ENCODE results near the gene GLCCI1. TPM values are rescaled to one million over a fixed set of nuclear protein-coding genes. Genes with fewer than 3 reads are reported as not detected.

The GLCCI1 gene
- total RNA-seq, 1 experiment from 2014 or later, result 4.6 TPM

DNA sequence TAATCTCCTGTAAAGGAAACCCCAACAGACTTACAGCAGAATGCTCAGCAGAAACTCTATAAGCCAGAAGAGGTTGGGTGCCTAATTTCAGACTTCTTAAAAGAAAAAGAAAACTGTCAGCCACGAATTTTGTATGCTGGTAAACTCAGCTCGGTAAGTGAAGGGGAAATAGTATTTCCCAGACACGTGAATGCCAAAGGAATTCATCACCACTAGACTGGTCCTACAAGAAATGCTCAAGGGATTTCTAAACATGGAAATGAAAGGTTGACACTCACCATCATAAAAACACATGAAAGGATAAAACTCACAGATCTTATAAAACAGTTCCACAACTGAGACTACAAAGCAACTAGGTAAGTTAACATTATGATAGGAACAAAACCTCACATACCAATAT lies 68.6 kb downstream of the GLCCI1 start:
- CTCF ChIA-PET, result no interaction called here
- no peak overlapping the region for H3K4me3 ChIP-seq (replicated peaks in 1 of 2; ENCODE audit: low read depth in 1 of 2, low read length in 2 of 2)
- no peaks in the 10 kb centered on the region for H4K20me1 ChIP-seq (ENCODE audit: insufficient read depth)
- RAD21 ChIA-PET (ENCODE audit: low non-redundant PET in 1 of 2, low total read pairs in 2 of 2, uncharacterized antibody in 2 of 2, unreplicated experiment in 2 of 2), result no interaction called here
- no peaks in the 10 kb centered on the region for H3K9me3 ChIP-seq (ENCODE audit: control insufficient read depth in 1 of 2, insufficient read depth in 1 of 2, low read depth in 1 of 2, low read length in 2 of 2)
- H3K79me2 ChIP-seq (ENCODE audit: insufficient read depth, low read length), result no peaks in the 10 kb centered on the region
- DNase-seq (ENCODE audit: low read depth, low spot score) (no peak), ATAC-seq (no peak)
- H3K4me1 ChIP-seq (ENCODE audit: control insufficient read depth in 1 of 2, insufficient read depth in 2 of 2, low read length in 2 of 2), result no peaks in the 10 kb centered on the region
- no peaks in the 10 kb centered on the region for H3K27me3 ChIP-seq (ENCODE audit: insufficient read depth, low read length)
- BruUV-seq (replicated peaks), result no TSS peak
- TF ChIP-seq ZFX (IDR thresholded peaks at IDR 0.05) (no peak), EGR1 (IDR thresholded peaks at IDR 0.05; ENCODE audit: low read depth) (no peak), EZH2 (IDR thresholded peaks at IDR 0.05) (no peak), SRF (IDR thresholded peaks at IDR 0.05; ENCODE audit: low read depth) (no peak), CBX3 (IDR thresholded peaks at IDR 0.05; ENCODE audit: low read depth) (no peak), POLR2A (IDR thresholded peaks at IDR 0.05; ENCODE audit: borderline replicate concordance, extremely low read depth, insufficient read depth, insufficient read length) (no peak), YY1 (IDR thresholded peaks at IDR 0.05; ENCODE audit: extremely low read depth, insufficient replicate concordance, low read depth, low read length) (no peak), EZH2phosphoT487 (IDR thresholded peaks at IDR 0.05; ENCODE audit: borderline replicate concordance) (no peak), POLR2AphosphoS5 (IDR thresholded peaks at IDR 0.05; ENCODE audit: low read depth, low read length) (no peak), SP1 (IDR thresholded peaks at IDR 0.05; ENCODE audit: low read depth) (no peak), JUND (IDR thresholded peaks at IDR 0.05) (no peak), RAD21 (IDR thresholded peaks at IDR 0.05; ENCODE audit: low read depth) (no peak), FOSL1 (IDR thresholded peaks at IDR 0.05; ENCODE audit: low read depth) (no peak), ELF1 (IDR thresholded peaks at IDR 0.05; ENCODE audit: borderline replicate concordance, low read depth) (no peak), TCF7L2 (IDR thresholded peaks at IDR 0.05; ENCODE audit: borderline replicate concordance, extremely low read depth, insufficient read depth, insufficient read length) (no peak)
- TF ChIP-seq, protein P1, sequence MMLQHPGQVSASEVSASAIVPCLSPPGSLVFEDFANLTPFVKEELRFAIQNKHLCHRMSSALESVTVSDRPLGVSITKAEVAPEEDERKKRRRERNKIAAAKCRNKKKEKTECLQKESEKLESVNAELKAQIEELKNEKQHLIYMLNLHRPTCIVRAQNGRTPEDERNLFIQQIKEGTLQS (IDR thresholded peaks at IDR 0.05), result no peak
- intact Hi-C loops (cut with micrococcal nuclease), result loop anchor here (10.0 kb wide), 1 partner anchor 352 kb away; no protein-coding TSS in a partner anchor
- no peaks in the 10 kb centered on the region for H3K9me2 ChIP-seq (ENCODE audit: insufficient read depth)
- H2AFZ ChIP-seq (ENCODE audit: low read depth, low read length, poor library complexity, severe bottlenecking), result no peak overlapping the region
- H3K36me3 ChIP-seq (ENCODE audit: control insufficient read depth in 1 of 2, insufficient read depth in 2 of 2, low read length in 2 of 2), result no peaks in the 10 kb centered on the region
- no peak overlapping the region for H3K27ac ChIP-seq (ENCODE audit: low read depth, low read length)
- no peak overlapping the region for H3K9ac ChIP-seq (ENCODE audit: low read length)
- H3K4me2 ChIP-seq (ENCODE audit: low read length), result no peak overlapping the region
- POLR2A ChIA-PET, result no interaction called here

All from HCT116 (cell line).